K562 (cell line): ENCODE measurements around the gene DBP. TPM values are rescaled to one million over a fixed set of nuclear protein-coding genes. Genes with fewer than 3 reads are reported as not detected.

Experiments used
- AFF1 ChIP-seq, 2 experiments: fragments of 450-650 bp; IDR thresholded peaks; 2 replicates each; pipeline ENCODE4 v1.6.1; 2018; ENCODE audit warnings: mild to moderate bottlenecking in 2 of 2, low read depth in 1 of 2; ENCODE audit not compliant: partially characterized antibody in 2 of 2
- DDX20 ChIP-seq: fragments of 450-650 bp; IDR thresholded peaks from 2 replicates; pipeline ENCODE4 v1.6.1; 2016; ENCODE audit warnings: missing genetic modification characterization, low read depth, mild to moderate bottlenecking, missing compliant biosample characterization, moderate library complexity
- FOXK2 ChIP-seq, 2 experiments: fragments of 450-650 bp; IDR thresholded peaks in 1 of 2; conservative IDR thresholded peaks in 1 of 2; 2 replicates each; pipeline ENCODE4 v1.6.1; 2016; ENCODE audit warnings: low read depth in 2 of 2, mild to moderate bottlenecking in 1 of 2
- GTF3C2 ChIP-seq: IDR thresholded peaks from 3 replicates; pipeline ENCODE4 v1.6.1; 2011; ENCODE audit warnings: borderline replicate concordance, mild to moderate bottlenecking, moderate library complexity; ENCODE audit not compliant: insufficient read length; ENCODE audit errors: extremely low read depth
- PKNOX1 ChIP-seq: fragments of 450-650 bp; IDR thresholded peaks from 2 replicates; pipeline ENCODE4 v1.6.1; 2016
- PTTG1 ChIP-seq: fragments of 450-650 bp; IDR thresholded peaks from 2 replicates; pipeline ENCODE4 v1.6.1; 2016; ENCODE audit warnings: low read depth, mild to moderate bottlenecking, missing genetic modification characterization, missing compliant biosample characterization
- RNF2 ChIP-seq: sonication (generic); IDR thresholded peaks from 2 replicates; pipeline ENCODE4 v1.6.1; 2016
- SREBF2 ChIP-seq: sonication (generic); formaldehyde crosslinking; IDR thresholded peaks from 2 replicates; pipeline ENCODE4 v1.4.0; 2020; ENCODE audit warnings: mild to moderate bottlenecking, missing genetic modification reagents
- ZNF263 ChIP-seq: sonication (generic); formaldehyde crosslinking; IDR thresholded peaks from 2 replicates; pipeline ENCODE4 v1.8.0; 2022; ENCODE audit warnings: mild to moderate bottlenecking, missing genetic modification reagents, borderline replicate concordance
- ZNF551 ChIP-seq: fragments of 250-450 bp; sonication (Bioruptor Pico); IDR thresholded peaks from 2 replicates; pipeline ENCODE4 v1.5.0; 2021; ENCODE audit warnings: mild to moderate bottlenecking, moderate library complexity
- polyA plus RNA-seq, 8 experiments: library from polyadenylated mRNA; depleted of rRNA in 4 of 8; stranded (reverse) in 5 of 8; unstranded in 3 of 8; fragments of >200 nt; fragmentation: Nextera tagmentation in 2 of 8; fragmentation: Illumina TruSeq in 1 of 8; extraction: Ambion mirVana in 2 of 8; extraction: Trizol in 1 of 8; gene quantifications; 2 replicates each; pipeline versions ENCODE4 v1.2.1 to v1.2.3, GENCODE V29; 2011 to 2014; ENCODE audit warnings: inconsistent platforms in 1 of 8, missing spikeins in 1 of 8
- total RNA-seq, 7 experiments: library from RNA; depleted of rRNA in 6 of 7; stranded (reverse); fragments of >200 nt in 6 of 7; fragmentation: Illumina TruSeq in 2 of 7; extraction: Trizol in 2 of 7; gene quantifications; 2 replicates each; pipeline versions ENCODE4 v1.2.1 to v1.2.3, GENCODE V29; 2011 to 2021; ENCODE audit warnings: low replicate concordance in 1 of 7
- TF ChIP-seq, protein P1 (sequence below): fragments of 250-450 bp; sonication (Bioruptor Pico); IDR thresholded peaks from 2 replicates; pipeline ENCODE4 v1.5.1; 2021; ENCODE audit warnings: mild to moderate bottlenecking
- TF ChIP-seq, protein P2 (sequence below): fragments of 450-650 bp; IDR thresholded peaks from 2 replicates; pipeline ENCODE4 v1.6.1; 2017; ENCODE audit warnings: antibody characterized with exemption, mild to moderate bottlenecking

The DBP gene
- total and polyA plus RNA-seq, 9 of the 15 experiments (the other 6 are each of a cell fraction or from before 2014, with no cell fraction given) = 0.25 to 5.5 (median 1.8) TPM

GRCh38 chr19:48644839-48645619, 7.8 kb upstream of the DBP start (continued):
- TF ChIP-seq, protein P1, sequence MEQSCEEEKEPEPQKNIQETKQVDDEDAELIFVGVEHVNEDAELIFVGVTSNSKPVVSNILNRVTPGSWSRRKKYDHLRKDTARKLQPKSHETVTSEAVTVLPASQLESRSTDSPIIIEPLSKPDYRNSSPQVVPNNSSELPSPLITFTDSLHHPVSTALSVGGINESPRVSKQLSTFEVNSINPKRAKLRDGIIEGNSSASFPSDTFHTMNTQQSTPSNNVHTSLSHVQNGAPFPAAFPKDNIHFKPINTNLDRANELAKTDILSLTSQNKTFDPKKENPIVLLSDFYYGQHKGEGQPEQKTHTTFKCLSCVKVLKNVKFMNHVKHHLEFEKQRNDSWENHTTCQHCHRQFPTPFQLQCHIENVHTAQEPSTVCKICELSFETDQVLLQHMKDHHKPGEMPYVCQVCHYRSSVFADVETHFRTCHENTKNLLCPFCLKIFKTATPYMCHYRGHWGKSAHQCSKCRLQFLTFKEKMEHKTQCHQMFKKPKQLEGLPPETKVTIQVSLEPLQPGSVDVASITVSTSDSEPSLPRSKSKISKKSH (CRISPR knock-in tag) = no peak
- TF ChIP-seq DDX20 (tag) (no peak), ZNF263 (CRISPR knock-in tag) (no peak), FOXK2 (conservative IDR thresholded peaks at IDR 0.05 in 1 of 2, IDR thresholded peaks at IDR 0.05 in 1 of 2; ENCODE audit: low read depth in 2 of 2) (no peak), SREBF2 (no peak), AFF1 (IDR thresholded peaks at IDR 0.05; ENCODE audit: low read depth in 1 of 2, partially characterized antibody in 2 of 2) (peak; percentile 85 to 100), RNF2 (no peak), PKNOX1 (no peak), ZNF551 (no peak), PTTG1 (tag) (no peak), GTF3C2 (no peak)
- TF ChIP-seq, protein P2, sequence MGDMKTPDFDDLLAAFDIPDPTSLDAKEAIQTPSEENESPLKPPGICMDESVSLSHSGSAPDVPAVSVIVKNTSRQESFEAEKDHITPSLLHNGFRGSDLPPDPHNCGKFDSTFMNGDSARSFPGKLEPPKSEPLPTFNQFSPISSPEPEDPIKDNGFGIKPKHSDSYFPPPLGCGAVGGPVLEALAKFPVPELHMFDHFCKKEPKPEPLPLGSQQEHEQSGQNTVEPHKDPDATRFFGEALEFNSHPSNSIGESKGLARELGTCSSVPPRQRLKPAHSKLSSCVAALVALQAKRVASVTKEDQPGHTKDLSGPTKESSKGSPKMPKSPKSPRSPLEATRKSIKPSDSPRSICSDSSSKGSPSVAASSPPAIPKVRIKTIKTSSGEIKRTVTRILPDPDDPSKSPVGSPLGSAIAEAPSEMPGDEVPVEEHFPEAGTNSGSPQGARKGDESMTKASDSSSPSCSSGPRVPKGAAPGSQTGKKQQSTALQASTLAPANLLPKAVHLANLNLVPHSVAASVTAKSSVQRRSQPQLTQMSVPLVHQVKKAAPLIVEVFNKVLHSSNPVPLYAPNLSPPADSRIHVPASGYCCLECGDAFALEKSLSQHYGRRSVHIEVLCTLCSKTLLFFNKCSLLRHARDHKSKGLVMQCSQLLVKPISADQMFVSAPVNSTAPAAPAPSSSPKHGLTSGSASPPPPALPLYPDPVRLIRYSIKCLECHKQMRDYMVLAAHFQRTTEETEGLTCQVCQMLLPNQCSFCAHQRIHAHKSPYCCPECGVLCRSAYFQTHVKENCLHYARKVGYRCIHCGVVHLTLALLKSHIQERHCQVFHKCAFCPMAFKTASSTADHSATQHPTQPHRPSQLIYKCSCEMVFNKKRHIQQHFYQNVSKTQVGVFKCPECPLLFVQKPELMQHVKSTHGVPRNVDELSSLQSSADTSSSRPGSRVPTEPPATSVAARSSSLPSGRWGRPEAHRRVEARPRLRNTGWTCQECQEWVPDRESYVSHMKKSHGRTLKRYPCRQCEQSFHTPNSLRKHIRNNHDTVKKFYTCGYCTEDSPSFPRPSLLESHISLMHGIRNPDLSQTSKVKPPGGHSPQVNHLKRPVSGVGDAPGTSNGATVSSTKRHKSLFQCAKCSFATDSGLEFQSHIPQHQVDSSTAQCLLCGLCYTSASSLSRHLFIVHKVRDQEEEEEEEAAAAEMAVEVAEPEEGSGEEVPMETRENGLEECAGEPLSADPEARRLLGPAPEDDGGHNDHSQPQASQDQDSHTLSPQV = peak; percentile 97
